ENCODE data around the gene TGM1.

Gene TGM1

GRCh38 chr14:24304019-24304387, 41.0 kb upstream of the TGM1 start:
- Histone ChIP-seq H3K9me3 (ENCODE audit: control insufficient read depth, insufficient read depth, low read length) (no peaks in the 10 kb centered on the region), H3K4me1 (ENCODE audit: control insufficient read depth, insufficient read depth, low read length) (no peaks in the 10 kb centered on the region), H3K4me3 (ENCODE audit: low read length) (no peak overlapping the region), H3K27me3 (ENCODE audit: control insufficient read depth, insufficient read depth, low read length) (no peaks in the 10 kb centered on the region), H3K27ac (ENCODE audit: low read length) (no peak overlapping the region), H3K36me3 (ENCODE audit: control insufficient read depth, insufficient read depth, low read length) (peaks cover 33% of the 10 kb centered on the region)
- no peak for DNase-seq (ENCODE audit: low read depth, low spot score)
- no CpG with 5 or more reads among the region's 11 CpGs for WGBS (ENCODE audit: insufficient coverage, insufficient read length)

GRCh38 chr14:24300326-24300980, 37.5 kb upstream of the TGM1 start:
- H3K9me3 ChIP-seq (ENCODE audit: control insufficient read depth, insufficient read depth, low read length): no peaks in the 10 kb centered on the region
- no peak overlapping the region for H3K27ac ChIP-seq (ENCODE audit: low read length)
- H3K36me3 ChIP-seq (ENCODE audit: control insufficient read depth, insufficient read depth, low read length): peaks cover 22% of the 10 kb centered on the region
- no CpG with 5 or more reads among the region's 16 CpGs for WGBS (ENCODE audit: insufficient coverage, insufficient read length)
- peak overlapping the region; percentile 81 for H3K4me3 ChIP-seq (ENCODE audit: low read length)
- no peaks in the 10 kb centered on the region for H3K4me1 ChIP-seq (ENCODE audit: control insufficient read depth, insufficient read depth, low read length)
- no peaks in the 10 kb centered on the region for H3K27me3 ChIP-seq (ENCODE audit: control insufficient read depth, insufficient read depth, low read length)
- no peak for DNase-seq (ENCODE audit: low read depth, low spot score)

- peak within 1 kb of the TSS; percentile 81 for H3K4me3 ChIP-seq (ENCODE audit: low read length)
Measured at GRCh38 chr14:24299255-24300191, 36.5 kb upstream of the TGM1 start, which contains the start of the genes DHRS1 and NOP9. Gene DHRS1 (minus strand): TSS chr14:24299780. CDS start chr14:24299106, 674 bp downstream. Gene NOP9 (plus strand): TSS chr14:24299850. CDS start chr14:24299955, 105 bp downstream.

GRCh38 chr14:24298892-24299254, 35.9 kb upstream of the TGM1 start:
- no peak for DNase-seq (ENCODE audit: low read depth, low spot score)
- no peak overlapping the region for H3K27ac ChIP-seq (ENCODE audit: low read length)
- WGBS (ENCODE audit: insufficient coverage, insufficient read length): no CpG with 5 or more reads among the region's 7 CpGs
- H3K27me3 ChIP-seq (ENCODE audit: control insufficient read depth, insufficient read depth, low read length): no peaks in the 10 kb centered on the region
- peaks cover 13% of the 10 kb centered on the region for H3K36me3 ChIP-seq (ENCODE audit: control insufficient read depth, insufficient read depth, low read length)
- H3K9me3 ChIP-seq (ENCODE audit: control insufficient read depth, insufficient read depth, low read length): no peaks in the 10 kb centered on the region
- H3K4me3 ChIP-seq (ENCODE audit: low read length): peak overlapping the region; percentile 81; the same call in 1 of the 2 replicates
- no peaks in the 10 kb centered on the region for H3K4me1 ChIP-seq (ENCODE audit: control insufficient read depth, insufficient read depth, low read length)

More at GRCh38 chr14:24299255-24300191, 36.5 kb upstream of the TGM1 start, which contains the start of the genes DHRS1 and NOP9:
- no CpG with 5 or more reads among the region's 75 CpGs for WGBS (ENCODE audit: insufficient coverage, insufficient read length)
- no peaks in the 10 kb centered on the region for H3K4me1 ChIP-seq (ENCODE audit: control insufficient read depth, insufficient read depth, low read length)
- DNase-seq (ENCODE audit: low read depth, low spot score): no peak
- H3K36me3 ChIP-seq (ENCODE audit: control insufficient read depth, insufficient read depth, low read length): peaks cover 20% of the 10 kb centered on the region
- H3K27ac ChIP-seq (ENCODE audit: low read length): no peak within 1 kb of the TSS
- H3K9me3 ChIP-seq (ENCODE audit: control insufficient read depth, insufficient read depth, low read length): no peaks in the 10 kb centered on the region
- H3K27me3 ChIP-seq (ENCODE audit: control insufficient read depth, insufficient read depth, low read length): no peaks in the 10 kb centered on the region

- DNase-seq (ENCODE audit: low read depth, low spot score): no peak
- Histone ChIP-seq H3K9me3 (ENCODE audit: control insufficient read depth, insufficient read depth, low read length) (no peaks in the 10 kb centered on the region), H3K27me3 (ENCODE audit: control insufficient read depth, insufficient read depth, low read length) (no peaks in the 10 kb centered on the region), H3K27ac (ENCODE audit: low read length) (no peak overlapping the region), H3K4me3 (ENCODE audit: low read length) (no peak overlapping the region), H3K4me1 (ENCODE audit: control insufficient read depth, insufficient read depth, low read length) (no peaks in the 10 kb centered on the region), H3K36me3 (ENCODE audit: control insufficient read depth, insufficient read depth, low read length) (peaks cover 9% of the 10 kb centered on the region; the same call in 1 of the 2 replicates)
- no CpG with 5 or more reads among the region's 5 CpGs for WGBS (ENCODE audit: insufficient coverage, insufficient read length)
Measured at GRCh38 chr14:24297190-24297964, 34.4 kb upstream of the TGM1 start.

GRCh38 chr14:24296341-24297157, 33.6 kb upstream of the TGM1 start:
- Histone ChIP-seq H3K27me3 (ENCODE audit: control insufficient read depth, insufficient read depth, low read length) (no peaks in the 10 kb centered on the region), H3K4me1 (ENCODE audit: control insufficient read depth, insufficient read depth, low read length) (no peaks in the 10 kb centered on the region), H3K36me3 (ENCODE audit: control insufficient read depth, insufficient read depth, low read length) (peaks cover 1% of the 10 kb centered on the region; the same call in 1 of the 2 replicates), H3K4me3 (ENCODE audit: low read length) (no peak overlapping the region), H3K27ac (ENCODE audit: low read length) (no peak overlapping the region), H3K9me3 (ENCODE audit: control insufficient read depth, insufficient read depth, low read length) (no peaks in the 10 kb centered on the region)
- WGBS (ENCODE audit: insufficient coverage, insufficient read length): no CpG with 5 or more reads among the region's 12 CpGs
- no peak for DNase-seq (ENCODE audit: low read depth, low spot score)

- H3K27ac ChIP-seq (ENCODE audit: low read length): no peak overlapping the region
- H3K4me3 ChIP-seq (ENCODE audit: low read length): no peak overlapping the region
- no peaks in the 10 kb centered on the region for H3K27me3 ChIP-seq (ENCODE audit: control insufficient read depth, insufficient read depth, low read length)
- H3K36me3 ChIP-seq (ENCODE audit: control insufficient read depth, insufficient read depth, low read length): 0 out of 2 replicates have a peak, but pooled peaks cover 2% of the 10 kb centered on the region
- H3K4me1 ChIP-seq (ENCODE audit: control insufficient read depth, insufficient read depth, low read length): no peaks in the 10 kb centered on the region
- DNase-seq (ENCODE audit: low read depth, low spot score): no peak
- no peaks in the 10 kb centered on the region for H3K9me3 ChIP-seq (ENCODE audit: control insufficient read depth, insufficient read depth, low read length)
- no CpG with 5 or more reads among the region's 2 CpGs for WGBS (ENCODE audit: insufficient coverage, insufficient read length)
Measured at GRCh38 chr14:24293525-24293924, 30.5 kb upstream of the TGM1 start.

- Histone ChIP-seq H3K4me1 (ENCODE audit: control insufficient read depth, insufficient read depth, low read length) (no peaks in the 10 kb centered on the region), H3K9me3 (ENCODE audit: control insufficient read depth, insufficient read depth, low read length) (no peaks in the 10 kb centered on the region), H3K27me3 (ENCODE audit: control insufficient read depth, insufficient read depth, low read length) (no peaks in the 10 kb centered on the region), H3K27ac (ENCODE audit: low read length) (no peak overlapping the region), H3K4me3 (ENCODE audit: low read length) (no peak overlapping the region), H3K36me3 (ENCODE audit: control insufficient read depth, insufficient read depth, low read length) (0 out of 2 replicates have a peak, but pooled peaks cover 2% of the 10 kb centered on the region)
- DNase-seq (ENCODE audit: low read depth, low spot score): no peak
- no CpG with 5 or more reads among the region's 11 CpGs for WGBS (ENCODE audit: insufficient coverage, insufficient read length)
Measured at GRCh38 chr14:24292118-24292807, 29.3 kb upstream of the TGM1 start.

- WGBS (ENCODE audit: insufficient coverage, insufficient read length): no CpG with 5 or more reads among the region's 3 CpGs
- no peaks in the 10 kb centered on the region for H3K9me3 ChIP-seq (ENCODE audit: control insufficient read depth, insufficient read depth, low read length)
- H3K27me3 ChIP-seq (ENCODE audit: control insufficient read depth, insufficient read depth, low read length): no peaks in the 10 kb centered on the region
- no peak overlapping the region for H3K4me3 ChIP-seq (ENCODE audit: low read length)
- no peaks in the 10 kb centered on the region for H3K4me1 ChIP-seq (ENCODE audit: control insufficient read depth, insufficient read depth, low read length)
- H3K27ac ChIP-seq (ENCODE audit: low read length): no peak overlapping the region
- no peak for DNase-seq (ENCODE audit: low read depth, low spot score)
- 0 out of 2 replicates have a peak, but pooled peaks cover 2% of the 10 kb centered on the region for H3K36me3 ChIP-seq (ENCODE audit: control insufficient read depth, insufficient read depth, low read length)
Measured at GRCh38 chr14:24291446-24292117, 28.6 kb upstream of the TGM1 start.
